Suprapubic skin (tissue), 4 donors: Measurements from ENCODE around the gene GMEB2.

Experiments used
- POLR2A ChIP-seq, 2 donors: fragments of 450-650 bp; IDR thresholded peaks; one replicate each; pipeline ENCODE4 v1.6.1; 2017; ENCODE audit warnings: antibody characterized with exemption in 2 of 2, mild to moderate bottlenecking in 2 of 2, moderate library complexity in 2 of 2
- POLR2AphosphoS5 ChIP-seq, 3 donors: sonication (generic); formaldehyde crosslinking; IDR thresholded peaks; one replicate each; pipeline ENCODE4 v1.6.1; 2017; ENCODE audit warnings: antibody characterized with exemption in 3 of 3
- TF ChIP-seq, protein P1 (sequence below), 2 donors: fragments of 200-600 bp in 1 of 2; fragments of 450-650 bp in 1 of 2; sonication (generic) in 1 of 2; IDR thresholded peaks; one replicate each; pipeline ENCODE4 v1.5.1; 2016 to 2019; ENCODE audit warnings: antibody characterized with exemption in 2 of 2, mild to moderate bottlenecking in 1 of 2, moderate library complexity in 1 of 2

DNA sequence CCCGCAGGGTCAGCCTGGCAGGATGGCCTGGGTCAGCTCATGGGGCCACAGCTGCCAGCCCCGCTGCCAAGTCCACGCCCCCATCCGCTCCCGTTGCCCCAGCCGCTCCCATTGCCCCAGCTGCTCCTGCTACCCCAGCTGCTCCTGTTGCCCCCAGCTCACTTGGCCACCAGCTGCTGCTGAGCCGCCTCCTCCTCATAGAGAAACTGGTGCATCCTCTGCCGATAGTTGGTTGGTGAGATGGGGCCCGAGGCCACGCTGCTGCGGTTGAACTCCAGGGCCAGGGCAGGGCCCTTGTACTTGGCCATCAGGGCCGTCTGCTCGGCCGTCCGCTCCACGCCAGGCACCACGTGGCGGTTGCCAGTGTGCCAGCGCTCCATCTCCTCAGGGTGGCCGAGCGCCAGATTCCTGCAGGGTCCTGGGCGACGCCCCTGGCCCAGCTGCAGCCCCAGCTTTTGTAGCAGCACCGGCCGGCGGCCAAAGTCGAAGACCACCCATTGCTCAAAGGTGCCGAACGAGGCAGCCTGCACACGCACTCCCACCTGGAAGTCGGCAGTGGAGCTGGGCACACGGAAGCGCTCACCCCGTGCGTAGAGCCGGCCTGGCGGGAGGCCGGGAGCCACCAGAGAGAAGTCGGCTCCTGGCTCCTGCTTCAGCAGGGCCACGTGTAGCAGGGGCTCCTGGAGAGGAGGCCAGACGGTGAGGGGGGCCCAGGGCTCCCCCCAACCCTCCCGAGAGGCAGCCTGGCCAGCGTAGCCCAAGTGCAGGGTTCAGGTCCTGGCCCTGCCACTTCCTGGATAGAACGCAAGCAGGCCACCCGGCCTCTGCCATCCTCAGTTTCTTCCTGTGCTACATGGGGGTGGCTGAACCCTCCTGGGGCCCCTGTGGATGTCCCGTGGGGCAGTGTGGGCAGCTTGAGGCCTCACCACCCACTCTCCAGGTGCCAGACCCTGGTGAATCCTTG lies 57.6 kb downstream of the GMEB2 start:
- TF ChIP-seq POLR2A (IDR thresholded peaks at IDR 0.05), result no peak
- no peak for TF ChIP-seq POLR2AphosphoS5 (IDR thresholded peaks at IDR 0.05)
- TF ChIP-seq, protein P1, sequence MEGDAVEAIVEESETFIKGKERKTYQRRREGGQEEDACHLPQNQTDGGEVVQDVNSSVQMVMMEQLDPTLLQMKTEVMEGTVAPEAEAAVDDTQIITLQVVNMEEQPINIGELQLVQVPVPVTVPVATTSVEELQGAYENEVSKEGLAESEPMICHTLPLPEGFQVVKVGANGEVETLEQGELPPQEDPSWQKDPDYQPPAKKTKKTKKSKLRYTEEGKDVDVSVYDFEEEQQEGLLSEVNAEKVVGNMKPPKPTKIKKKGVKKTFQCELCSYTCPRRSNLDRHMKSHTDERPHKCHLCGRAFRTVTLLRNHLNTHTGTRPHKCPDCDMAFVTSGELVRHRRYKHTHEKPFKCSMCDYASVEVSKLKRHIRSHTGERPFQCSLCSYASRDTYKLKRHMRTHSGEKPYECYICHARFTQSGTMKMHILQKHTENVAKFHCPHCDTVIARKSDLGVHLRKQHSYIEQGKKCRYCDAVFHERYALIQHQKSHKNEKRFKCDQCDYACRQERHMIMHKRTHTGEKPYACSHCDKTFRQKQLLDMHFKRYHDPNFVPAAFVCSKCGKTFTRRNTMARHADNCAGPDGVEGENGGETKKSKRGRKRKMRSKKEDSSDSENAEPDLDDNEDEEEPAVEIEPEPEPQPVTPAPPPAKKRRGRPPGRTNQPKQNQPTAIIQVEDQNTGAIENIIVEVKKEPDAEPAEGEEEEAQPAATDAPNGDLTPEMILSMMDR (IDR thresholded peaks at IDR 0.05), result no peak
